Gastrocnemius medialis (tissue), 4 donors: ENCODE results near the gene KLF2. TPM values are rescaled to one million over a fixed set of nuclear protein-coding genes. Genes with fewer than 3 reads are reported as not detected.

Source experiments
- ATAC-seq, 2 donors: fragments of 150-250 bp; one replicate each; pipeline ENCODE4 v1.9.1; 2016
- DNase-seq, 2 donors: peaks; one replicate each; pipeline ENCODE4 v3.0.0-alpha.2; 2019
- H3K27ac ChIP-seq, 4 donors: fragments of 200-600 bp; sonication (generic); 1 replicate in 1 of 4; 2 replicates in 3 of 4; pipeline ENCODE4 v1.5.1; 2016 to 2018; ENCODE audit warnings: mild to moderate bottlenecking in 2 of 4, moderate library complexity in 1 of 4
- H3K27me3 ChIP-seq, 3 donors: fragments of 200-600 bp; sonication (generic) in 2 of 3; 1 replicate in 1 of 3; 2 replicates in 2 of 3; pipeline versions ENCODE4 v1.5.1 to v1.6.0; 2016 to 2019; ENCODE audit warnings: mild to moderate bottlenecking in 1 of 3, moderate library complexity in 1 of 3
- H3K36me3 ChIP-seq, 2 donors: fragments of 200-600 bp; sonication (generic) in 1 of 2; one replicate each; pipeline ENCODE4 v1.5.1; 2017 to 2018
- H3K4me1 ChIP-seq, 2 donors: fragments of 200-600 bp; sonication (generic) in 1 of 2; one replicate each; pipeline ENCODE4 v1.5.1; 2016 to 2017; ENCODE audit warnings: mild to moderate bottlenecking in 2 of 2
- H3K4me3 ChIP-seq, 4 donors: fragments of 200-600 bp; sonication (generic) in 3 of 4; 1 replicate in 1 of 4; 2 replicates in 3 of 4; pipeline ENCODE4 v1.5.1; 2016 to 2019; ENCODE audit warnings: mild to moderate bottlenecking in 2 of 4
- H3K9me3 ChIP-seq, 3 donors: fragments of 200-600 bp; sonication (generic) in 2 of 3; 1 replicate in 1 of 3; 2 replicates in 2 of 3; pipeline ENCODE4 v1.5.1; 2016 to 2019
- CTCF ChIP-seq, 5 experiments: fragments of 450-650 bp in 3 of 5; fragments of 200-600 bp in 2 of 5; sonication (generic) in 2 of 5; IDR thresholded peaks in 4 of 5; conservative IDR thresholded peaks in 1 of 5; 1 replicate in 4 of 5; 2 replicates in 1 of 5; pipeline ENCODE4 v1.5.1; 2016 to 2019; ENCODE audit warnings: antibody characterized with exemption in 5 of 5, mild to moderate bottlenecking in 3 of 5, moderate library complexity in 3 of 5
- POLR2A ChIP-seq, 2 donors: fragments of 450-650 bp; IDR thresholded peaks; one replicate each; pipeline ENCODE4 v1.6.1; 2017; ENCODE audit warnings: antibody characterized with exemption in 2 of 2, mild to moderate bottlenecking in 2 of 2, moderate library complexity in 2 of 2
- in situ Hi-C, 4 donors: fragments of 200-750 bp; cut with MboI; loops; one replicate each; pipeline versions ENCODE4 v1.15.0 to v1.8.0; 2017; ENCODE audit warnings: low sequenced_read_pairs in 4 of 4
- intact Hi-C: fragments of 100-400 bp; cut with DNase I; formaldehyde crosslinking; loops from one replicate; pipeline ENCODE4 v1.15.1; 2023; ENCODE audit warnings: low total_unique reads
- total RNA-seq, 4 donors: library from RNA; depleted of rRNA; stranded (reverse); fragments of >200 nt; gene quantifications; one replicate each; pipeline versions ENCODE4 v1.1.0 to v1.2.3, GENCODE V29; 2016

Gene KLF2
- total RNA-seq, 4 donors from 2014 or later, result 6.8 to 45.6 (median 32.0) TPM

GRCh38 chr19:16316506-16316882 lies 8.1 kb upstream of the KLF2 start:
- in situ Hi-C loops, result no loop called here
- ATAC-seq, result peak in 1 of 2 donors; percentile 42

GRCh38 chr19:16319481-16319880 lies 5.1 kb upstream of the KLF2 start:
- H3K4me3 ChIP-seq, result no peak overlapping the region

More at GRCh38 chr19:16316506-16316882, 8.1 kb upstream of the KLF2 start:
- Histone ChIP-seq H3K4me1 (peaks cover 6 to 16% of the 10 kb centered on the region in 2 donors), H3K36me3 (no peaks in the 10 kb centered on the region), H3K27ac (peak overlapping the region; percentile 16 to 73 (median 72)), H3K4me3 (no peak overlapping the region), H3K27me3 (no peaks in the 10 kb centered on the region), H3K9me3 (no peaks in the 10 kb centered on the region)
- intact Hi-C loops, result no loop called here
- no peak for DNase-seq
- no peak for TF ChIP-seq CTCF (IDR thresholded peaks at IDR 0.05 in 4 of 5, conservative IDR thresholded peaks at IDR 0.05 in 1 of 5)
- no peak for TF ChIP-seq POLR2A (IDR thresholded peaks at IDR 0.05)

GRCh38 chr19:16320987-16321386 lies 3.6 kb upstream of the KLF2 start:
- no peak overlapping the region for H3K4me3 ChIP-seq
- no peaks in the 10 kb centered on the region for H3K9me3 ChIP-seq
- ATAC-seq (no peak), DNase-seq (no peak)
- TF ChIP-seq POLR2A (IDR thresholded peaks at IDR 0.05), result no peak
- TF ChIP-seq CTCF (IDR thresholded peaks at IDR 0.05 in 4 of 5, conservative IDR thresholded peaks at IDR 0.05 in 1 of 5), result no peak
- H3K36me3 ChIP-seq, result peaks cover 0 to 3% of the 10 kb centered on the region in 2 donors
- in situ Hi-C loops, result loop anchor here in 1 of 4 donors (10.0 kb wide), 1 partner anchor 76 kb away; no protein-coding TSS in a partner anchor
- intact Hi-C loops, result loop anchor here (5.0 kb wide), 1 partner anchor 74 kb away; no protein-coding TSS in a partner anchor
- H3K27ac ChIP-seq, result no peak overlapping the region
- no peaks in the 10 kb centered on the region for H3K27me3 ChIP-seq
- H3K4me1 ChIP-seq, result peaks cover 8 to 15% of the 10 kb centered on the region in 2 donors

More at GRCh38 chr19:16319481-16319880, 5.1 kb upstream of the KLF2 start:
- H3K9me3 ChIP-seq, result no peaks in the 10 kb centered on the region
- no peak for DNase-seq
- no peak for TF ChIP-seq POLR2A (IDR thresholded peaks at IDR 0.05)
- no peak for TF ChIP-seq CTCF (IDR thresholded peaks at IDR 0.05 in 4 of 5, conservative IDR thresholded peaks at IDR 0.05 in 1 of 5)
- no peaks in the 10 kb centered on the region for H3K36me3 ChIP-seq
- H3K27ac ChIP-seq, result peak overlapping the region in 3 of 4 donors; percentile 1 to 46 (median 29)
- no peaks in the 10 kb centered on the region for H3K27me3 ChIP-seq
- ATAC-seq, result no peak
- in situ Hi-C loops (no loop called here), intact Hi-C loops (no loop called here)
- peaks cover 11 to 25% of the 10 kb centered on the region in 2 donors for H3K4me1 ChIP-seq

GRCh38 chr19:16325161-16325527 lies 518 bp downstream of the KLF2 start:
- no peak for DNase-seq

More at GRCh38 chr19:16325161-16325527, 518 bp downstream of the KLF2 start:
- Histone ChIP-seq H3K36me3 (peaks cover 0 to 21% of the 10 kb centered on the region in 2 donors), H3K4me1 (peaks cover 28 to 30% of the 10 kb centered on the region in 2 donors), H3K27me3 (no peaks in the 10 kb centered on the region), H3K9me3 (no peaks in the 10 kb centered on the region), H3K4me3 (peak overlapping the region; percentile 67 to 95 (median 76)), H3K27ac (peak overlapping the region; percentile 90 to 99 (median 92))
- intact Hi-C loops (loop anchor here (2.0 to 5.0 kb wide), 3 partner anchors 18 to 42 kb away; no protein-coding TSS in a partner anchor), in situ Hi-C loops (loop anchor here in 1 of 4 donors (10.0 kb wide), 1 partner anchor 80 kb away; no protein-coding TSS in a partner anchor)
- TF ChIP-seq POLR2A (IDR thresholded peaks at IDR 0.05) (no peak), CTCF (IDR thresholded peaks at IDR 0.05 in 4 of 5, conservative IDR thresholded peaks at IDR 0.05 in 1 of 5) (peak in 2 of 5 experiments; percentile 10 to 17)
- peak; percentile 2 to 15 for ATAC-seq
